Non-pigmented ciliary epithelial cell (primary cell): ENCODE measurements around the gene CD84.
"Not testable (repeated sequence)": the region's sequence is repeated elsewhere in the genome, so short reads cannot be mapped to it uniquely, and the experiment has no call there.

Source experiments
- DNase-seq: peaks from one replicate; pipeline ENCODE4 v3.0.0-alpha.2; 2010; ENCODE audit warnings: low read depth

Gene CD84

GRCh38 chr1:160610569-160611242, 31.4 kb upstream of the CD84 start:
- no peak for DNase-seq

- DNase-seq: no peak
Observed at GRCh38 chr1:160608941-160609340, 29.6 kb upstream of the CD84 start.

DNA sequence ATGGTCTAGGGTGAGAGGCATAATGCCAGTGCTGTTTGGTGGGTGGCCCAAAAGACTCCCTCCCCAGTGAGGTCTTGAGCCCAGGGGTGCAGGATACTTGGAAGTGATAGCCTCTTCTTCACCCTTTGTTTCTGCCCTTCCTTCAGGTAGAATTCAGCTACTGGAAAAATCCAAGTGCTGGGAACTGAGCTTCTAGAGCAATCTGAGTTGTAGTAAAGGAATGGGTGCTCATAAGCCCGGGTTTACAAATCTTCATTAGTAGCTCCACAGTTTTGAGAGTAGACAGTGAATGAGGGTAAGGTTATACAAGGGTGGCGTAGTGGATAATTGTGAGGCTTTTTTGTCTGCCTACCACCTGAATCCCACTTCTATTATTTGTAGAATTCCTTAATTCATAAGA, 29.2 kb upstream of the CD84 start:
- DNase-seq: no peak

- DNase-seq: no peak
Observed at GRCh38 chr1:160608057-160608456, 28.8 kb upstream of the CD84 start.

GRCh38 chr1:160607672-160608032, 28.4 kb upstream of the CD84 start:
- DNase-seq: no peak

DNA sequence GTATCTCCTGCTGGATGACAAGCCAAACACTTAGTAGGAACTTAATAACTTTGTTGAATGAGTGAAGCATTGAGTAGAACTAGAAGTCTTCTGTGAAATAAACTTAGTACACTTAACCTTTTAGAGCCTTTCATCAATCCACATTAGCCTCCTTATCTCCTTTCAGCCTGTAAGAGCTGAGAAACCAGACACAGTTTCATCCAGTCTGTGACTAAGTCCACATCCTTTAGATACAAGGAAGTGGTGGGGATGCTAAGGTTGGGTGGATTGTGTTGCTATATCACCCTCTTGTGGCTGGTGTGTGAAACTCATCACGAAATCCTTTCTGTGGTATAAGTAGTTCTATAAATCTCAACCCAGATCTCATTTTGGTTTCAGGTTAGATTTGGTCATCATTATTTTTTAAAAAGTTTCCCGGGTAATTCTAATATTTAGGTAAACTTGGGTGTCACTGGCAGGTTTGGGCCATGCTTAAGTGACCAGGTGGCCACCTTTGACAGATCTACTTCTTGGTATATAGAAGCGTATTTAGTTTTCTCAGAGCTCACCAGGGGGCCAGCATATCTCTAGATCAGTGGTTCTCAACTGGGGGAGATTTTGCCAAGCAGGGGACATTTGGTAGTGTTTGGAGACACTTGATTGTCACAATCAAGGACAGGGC, 27.8 kb upstream of the CD84 start:
- peak; percentile 54 for DNase-seq

- no peak for DNase-seq
Observed at GRCh38 chr1:160606611-160607010, 27.3 kb upstream of the CD84 start.

DNA sequence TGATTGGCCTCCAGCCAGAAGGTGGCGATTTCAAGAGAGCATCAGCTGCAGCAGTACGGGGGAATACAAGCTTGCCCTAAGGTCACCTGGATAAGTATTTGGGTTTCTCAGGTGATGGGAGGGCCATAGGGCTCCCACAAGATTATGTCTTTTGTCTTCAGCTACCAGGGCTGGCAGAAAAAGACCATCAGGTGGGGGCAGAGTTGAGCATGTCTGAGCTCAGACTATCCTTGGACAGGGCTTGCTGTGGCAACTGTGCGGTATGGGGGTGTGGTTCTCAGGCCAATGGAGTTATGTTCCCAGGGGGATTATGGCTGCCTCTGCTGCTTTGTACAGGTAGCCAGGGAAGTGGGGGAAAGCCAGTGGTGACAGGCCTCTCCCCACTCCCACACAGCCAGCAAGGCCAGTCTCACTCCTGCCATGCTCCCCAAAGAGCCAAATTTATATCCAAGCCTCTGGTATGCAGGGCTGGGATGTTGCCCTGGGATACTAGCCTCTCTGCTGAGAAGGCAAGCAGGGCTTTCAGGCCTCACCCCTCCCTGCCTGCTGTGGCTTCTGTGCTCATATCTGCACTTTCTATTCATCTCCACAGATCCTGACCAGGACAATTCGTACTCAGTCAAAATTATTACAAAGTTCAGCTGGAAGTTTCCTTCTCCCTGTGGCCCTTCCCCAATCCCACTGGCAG, 26.6 kb upstream of the CD84 start:
- no peak for DNase-seq

DNA sequence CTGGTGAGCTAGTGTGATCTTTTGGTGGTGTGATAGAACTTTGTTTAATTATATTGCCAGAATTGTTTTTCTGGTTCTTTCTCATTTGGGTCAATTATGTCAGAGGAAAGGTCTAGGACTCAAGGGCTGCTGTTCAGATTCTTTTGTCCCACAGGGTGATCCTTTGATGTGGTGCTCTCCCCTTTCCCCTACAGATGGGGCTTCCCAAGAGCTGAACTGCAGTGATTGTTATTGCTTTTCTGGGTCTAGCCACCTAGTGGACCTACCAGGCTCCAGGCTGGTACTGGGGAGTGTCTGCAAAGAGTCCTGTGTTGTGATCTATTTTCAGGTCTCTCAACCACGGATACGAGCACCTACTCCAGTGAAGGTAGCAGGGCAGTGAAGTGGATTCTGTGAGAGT, 25.9 kb upstream of the CD84 start:
- no peak for DNase-seq

DNA sequence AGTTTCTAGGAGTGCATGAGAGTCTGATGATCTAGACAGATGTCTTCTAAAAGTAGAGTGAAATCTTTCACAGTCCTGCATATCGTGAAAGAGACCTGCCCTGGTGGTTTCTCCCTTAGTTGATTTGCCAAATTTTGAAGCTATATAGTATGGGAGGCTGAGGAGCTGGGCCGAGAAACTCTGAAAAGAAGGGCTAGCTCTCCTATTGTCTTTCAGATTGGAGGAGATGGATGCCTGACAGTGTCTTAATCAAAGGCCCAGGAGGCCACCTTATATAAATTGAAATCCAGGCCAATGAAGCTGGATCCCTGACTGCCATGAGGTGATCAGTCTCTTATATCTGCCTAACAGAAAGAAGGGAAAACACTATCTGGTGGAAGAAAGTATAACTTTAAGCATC, 18.4 kb upstream of the CD84 start:
- DNase-seq: no peak

- no peak for DNase-seq
Observed at GRCh38 chr1:160597051-160597450, 17.8 kb upstream of the CD84 start.

DNA sequence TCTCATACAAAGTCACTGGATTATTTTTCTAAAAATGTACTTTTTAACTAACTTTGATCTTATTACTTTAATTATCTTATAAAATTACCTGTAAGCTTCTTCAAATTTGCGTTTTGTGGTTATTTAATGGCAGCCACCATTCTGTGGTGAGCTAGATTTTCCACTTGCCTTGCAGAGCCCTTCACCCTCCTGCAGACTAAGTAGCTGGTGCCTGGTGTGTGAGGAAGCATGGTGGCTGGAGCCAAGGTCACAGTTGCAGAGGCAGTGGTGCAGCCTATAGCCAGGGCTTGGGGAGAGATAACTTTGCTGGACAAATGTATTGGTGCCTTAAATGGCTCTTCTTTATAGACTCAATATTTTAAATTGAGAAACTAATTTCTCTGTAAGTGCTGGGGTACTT, 11.2 kb upstream of the CD84 start:
- no peak for DNase-seq

- no peak for DNase-seq
Observed at GRCh38 chr1:160588468-160588867, 9.2 kb upstream of the CD84 start.

DNA sequence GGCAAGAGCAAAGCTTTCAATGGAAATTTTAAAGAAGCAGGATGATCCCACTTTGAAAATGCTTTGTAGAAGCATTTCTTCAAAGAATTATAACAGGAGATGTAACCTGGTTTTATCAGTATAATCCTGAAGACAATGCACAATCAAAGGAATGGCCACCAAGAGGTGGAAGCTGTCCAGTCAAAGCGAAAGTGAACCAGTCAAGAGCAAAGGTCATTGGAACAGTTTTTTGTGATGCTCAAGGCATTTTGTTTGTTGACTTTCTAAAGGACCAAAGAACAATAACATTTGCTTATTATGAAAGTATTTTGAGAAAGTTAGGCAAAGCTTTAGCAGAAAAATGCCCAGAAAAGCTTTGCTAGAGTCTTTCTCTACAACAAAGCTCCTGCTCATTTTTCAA, 5.5 kb upstream of the CD84 start:
- DNase-seq: no peak

DNA sequence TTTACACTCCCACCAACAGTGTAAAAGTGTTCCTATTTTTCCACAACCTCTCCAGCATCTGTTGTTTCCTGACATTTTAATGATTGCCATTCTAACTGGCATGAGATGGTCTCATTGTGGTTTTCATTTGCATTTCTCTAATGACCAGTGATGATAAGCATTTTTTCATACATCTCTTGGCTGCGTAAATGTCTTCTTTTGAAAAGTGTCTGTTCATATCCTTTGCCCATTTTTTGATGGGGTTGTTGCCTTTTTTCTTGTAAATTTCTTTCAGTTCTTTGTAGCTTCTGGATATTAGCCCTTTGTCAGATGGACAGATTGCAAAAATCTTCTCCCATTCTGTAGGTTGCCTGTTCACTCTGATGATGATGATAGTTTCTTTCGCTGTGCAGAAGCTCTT, 3.7 kb upstream of the CD84 start:
- not testable (repeated sequence) for DNase-seq

DNA sequence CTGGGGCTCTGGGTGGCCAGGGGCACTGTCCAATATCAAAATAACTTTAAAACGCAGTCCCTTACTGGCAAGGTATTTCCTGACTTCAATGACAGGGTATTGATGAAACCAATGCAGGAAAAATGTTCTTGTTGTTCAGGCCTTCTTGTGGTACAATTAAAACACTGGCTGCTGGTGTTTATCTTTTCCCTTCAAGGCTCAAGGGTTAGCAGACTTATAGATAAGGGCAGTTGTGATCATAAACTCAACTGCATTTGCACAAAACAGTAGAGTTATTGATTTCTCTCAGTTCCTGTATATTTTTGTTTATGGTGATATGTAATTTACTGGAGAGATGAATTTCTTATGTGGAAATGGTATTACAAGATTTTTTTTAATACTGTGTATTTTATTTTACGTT, 2.7 kb upstream of the CD84 start:
- DNase-seq: no peak

DNA sequence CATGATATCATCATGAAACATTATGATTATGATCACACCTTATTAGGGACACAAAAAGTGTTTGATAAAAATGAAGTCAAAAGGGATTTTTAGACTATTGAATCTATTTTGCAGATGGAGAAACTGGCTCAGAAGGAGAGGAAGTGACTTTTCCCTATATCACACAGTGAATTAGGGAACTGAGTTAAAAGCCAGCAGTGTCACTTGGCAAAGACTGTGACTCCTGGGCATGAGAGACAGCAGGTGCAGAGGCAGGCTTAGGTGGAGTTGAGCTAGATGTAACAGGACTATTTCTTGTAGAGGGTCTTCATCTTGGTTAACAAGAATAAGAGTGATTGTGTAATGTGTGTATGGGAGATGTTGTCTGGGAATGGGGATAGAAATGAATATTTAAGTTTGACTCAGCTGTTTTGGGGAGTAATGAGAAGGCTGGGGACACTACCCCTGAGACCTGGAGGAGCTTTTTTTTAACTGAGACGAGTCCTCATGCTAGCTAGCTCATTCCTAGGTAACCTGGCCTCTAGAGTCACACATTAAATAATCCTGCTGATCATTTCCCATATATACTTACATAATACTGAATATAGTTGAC, 1.0 kb upstream of the CD84 start:
- no peak for DNase-seq

DNA sequence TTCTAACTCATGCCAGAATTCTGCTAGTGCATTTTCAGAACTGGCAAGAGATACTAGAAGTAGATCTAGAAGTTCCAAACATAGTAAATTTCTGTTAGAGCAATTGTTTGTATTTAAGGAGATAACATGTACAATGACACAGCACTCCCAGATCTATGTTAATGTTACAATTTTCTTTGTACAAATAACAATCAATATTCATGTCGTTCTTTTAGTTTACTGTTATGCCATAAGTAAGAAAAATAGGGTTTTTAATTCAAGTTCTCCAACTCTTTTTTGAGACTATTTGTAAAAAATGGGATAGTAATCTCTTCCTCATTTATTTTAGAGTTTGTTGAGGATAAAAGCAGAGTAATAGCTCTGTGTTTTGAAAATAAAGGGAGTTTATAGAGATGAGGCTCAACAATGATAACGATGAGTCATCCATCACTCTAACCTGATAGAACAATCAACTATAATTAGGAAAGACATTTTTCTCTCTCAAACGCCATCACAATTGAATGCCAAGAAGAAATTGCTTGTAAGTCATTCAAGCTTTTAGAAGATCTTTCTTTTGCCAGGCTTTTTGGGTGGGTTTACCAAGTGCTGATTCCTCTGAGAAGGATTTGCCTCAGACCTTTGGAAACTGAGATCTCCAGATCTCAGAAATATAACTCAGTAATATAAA, 638 bp downstream of the CD84 start:
- DNase-seq: no peak

GRCh38 chr1:160578175-160578524, 1.1 kb downstream of the CD84 start:
- DNase-seq: no peak

- no peak for DNase-seq
Observed at GRCh38 chr1:160577671-160578070, 1.6 kb downstream of the CD84 start.

DNA sequence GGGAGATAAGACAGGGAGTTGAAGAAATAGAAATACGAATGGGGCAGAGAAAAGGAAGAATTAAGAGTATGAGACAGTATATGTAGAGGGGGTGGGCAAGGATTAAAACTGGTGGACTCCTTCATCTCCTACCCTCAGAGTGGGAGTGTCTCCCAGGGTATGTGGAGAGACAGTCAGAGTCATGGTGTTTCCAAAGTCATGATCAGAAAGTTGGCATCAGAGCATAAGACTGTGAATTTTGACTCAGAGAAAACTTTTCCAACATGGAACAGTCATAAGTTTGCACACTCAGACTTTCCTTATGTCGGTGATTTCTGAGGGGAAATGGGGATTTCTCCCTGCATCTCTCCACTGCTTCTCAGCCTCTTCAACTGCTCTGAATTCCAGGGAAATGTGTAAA, 2.4 kb downstream of the CD84 start:
- DNase-seq: no peak

- DNase-seq: no peak
Observed at GRCh38 chr1:160576390-160576789, 2.9 kb downstream of the CD84 start.
